ENCODE measurements around the gene MLC1. TPM values are rescaled to one million over a fixed set of nuclear protein-coding genes. Genes with fewer than 3 reads are reported as not detected.

Gene MLC1
- polyA plus RNA-seq, 1 donor (not counting 4 experiments of a cell fraction or from before 2014, with no cell fraction given), result not detected

GRCh38 chr22:50022171-50022819, 62.9 kb downstream of the MLC1 start:
- H3K4me2 ChIP-seq (ENCODE audit: control insufficient read depth, extremely low read depth, insufficient read depth, low read depth, low read length), result no peak overlapping the region
- no peak overlapping the region for H3K9ac ChIP-seq (ENCODE audit: control insufficient read depth, extremely low read depth, insufficient read depth, low read length)
- dilution Hi-C loops (cut with MboI; ENCODE audit: extremely low pct_ligation_motif_present, low sequenced_read_pairs), result no loop called here
- DNase-seq (ENCODE audit: low read depth, low spot score), result no peak
- no peak for FAIRE-seq
- H3K4me3 ChIP-seq (ENCODE audit: control insufficient read depth in 2 of 3, extremely low read depth in 1 of 3, insufficient read depth in 2 of 3, low read depth in 1 of 3, low read length in 3 of 3), result no peak overlapping the region
- H3K9me3 ChIP-seq (ENCODE audit: control insufficient read depth, low read depth, low read length), result no peaks in the 10 kb centered on the region
- H3K36me3 ChIP-seq (ENCODE audit: control insufficient read depth in 2 of 2, extremely low read depth in 1 of 2, insufficient read depth in 2 of 2, low read length in 2 of 2), result no peaks in the 10 kb centered on the region
- peaks cover 14% of the 10 kb centered on the region for H3K27me3 ChIP-seq (ENCODE audit: control insufficient read depth, extremely low read depth, insufficient read depth, low read length)
- no peak overlapping the region for H2AFZ ChIP-seq (ENCODE audit: control insufficient read depth, low read length)
- TF ChIP-seq CTCF (optimal IDR thresholded peaks at IDR 0.05 in 1 of 3, IDR thresholded peaks at IDR 0.05 in 1 of 3, conservative IDR thresholded peaks at IDR 0.05 in 1 of 3; ENCODE audit: extremely low read depth in 1 of 3, insufficient read depth in 2 of 3, low read length in 3 of 3) (no peak), EZH2 (IDR thresholded peaks at IDR 0.05; ENCODE audit: low read length) (no peak)
- H4K20me1 ChIP-seq (ENCODE audit: control insufficient read depth, extremely low read depth, insufficient read depth, low read length), result no peaks in the 10 kb centered on the region
- no peak overlapping the region for H3K27ac ChIP-seq (ENCODE audit: control insufficient read depth, insufficient read depth, low read length)
- no peaks in the 10 kb centered on the region for H3K79me2 ChIP-seq (ENCODE audit: control insufficient read depth, insufficient read depth, low read length)
- H3K4me1 ChIP-seq (ENCODE audit: control insufficient read depth, extremely low read depth, insufficient read depth, low read length), result no peaks in the 10 kb centered on the region
- no peaks in the 10 kb centered on the region for H3K9me1 ChIP-seq (ENCODE audit: control insufficient read depth, extremely low read depth, insufficient read depth, low read length)

- peaks cover 7% of the 10 kb centered on the region for H3K4me1 ChIP-seq (ENCODE audit: control insufficient read depth, extremely low read depth, insufficient read depth, low read length)
- no peaks in the 10 kb centered on the region for H3K9me3 ChIP-seq (ENCODE audit: control insufficient read depth, low read depth, low read length)
- dilution Hi-C loops (cut with MboI; ENCODE audit: extremely low pct_ligation_motif_present, low sequenced_read_pairs), result no loop called here
- no peaks in the 10 kb centered on the region for H4K20me1 ChIP-seq (ENCODE audit: control insufficient read depth, extremely low read depth, insufficient read depth, low read length)
- H3K9ac ChIP-seq (ENCODE audit: control insufficient read depth, extremely low read depth, insufficient read depth, low read length), result no peak overlapping the region
- H3K27me3 ChIP-seq (ENCODE audit: control insufficient read depth, extremely low read depth, insufficient read depth, low read length), result peaks cover 28% of the 10 kb centered on the region
- H3K79me2 ChIP-seq (ENCODE audit: control insufficient read depth, insufficient read depth, low read length), result no peaks in the 10 kb centered on the region
- no peak overlapping the region for H3K4me2 ChIP-seq (ENCODE audit: control insufficient read depth, extremely low read depth, insufficient read depth, low read depth, low read length)
- no peak overlapping the region for H2AFZ ChIP-seq (ENCODE audit: control insufficient read depth, low read length)
- no peaks in the 10 kb centered on the region for H3K9me1 ChIP-seq (ENCODE audit: control insufficient read depth, extremely low read depth, insufficient read depth, low read length)
- H3K4me3 ChIP-seq (ENCODE audit: control insufficient read depth in 2 of 3, extremely low read depth in 1 of 3, insufficient read depth in 2 of 3, low read depth in 1 of 3, low read length in 3 of 3), result no peak overlapping the region
- TF ChIP-seq CTCF (optimal IDR thresholded peaks at IDR 0.05 in 1 of 3, IDR thresholded peaks at IDR 0.05 in 1 of 3, conservative IDR thresholded peaks at IDR 0.05 in 1 of 3; ENCODE audit: extremely low read depth in 1 of 3, insufficient read depth in 2 of 3, low read length in 3 of 3) (no peak), EZH2 (IDR thresholded peaks at IDR 0.05; ENCODE audit: low read length) (no peak)
- no peak for FAIRE-seq
- H3K27ac ChIP-seq (ENCODE audit: control insufficient read depth, insufficient read depth, low read length), result no peak overlapping the region
- H3K36me3 ChIP-seq (ENCODE audit: control insufficient read depth in 2 of 2, extremely low read depth in 1 of 2, insufficient read depth in 2 of 2, low read length in 2 of 2), result no peaks in the 10 kb centered on the region
- DNase-seq (ENCODE audit: low read depth, low spot score), result no peak
These were observed 64.6 kb downstream of the MLC1 start for GRCh38 chr22:50020606-50021005.
